Mesothelial cell of epicardium (in vitro differentiated cells): Measurements from ENCODE around the gene HADH. TPM values are rescaled to one million over a fixed set of nuclear protein-coding genes. Genes with fewer than 3 reads are reported as not detected.
A peak's percentile ranks its signal among the peaks of the same experiment; 100 is the strongest.

ENCODE experiments used
- DNase-seq, 2 experiments: peaks; one replicate each; pipeline ENCODE4 v3.0.0; 2021; ENCODE audit warnings: low spot score in 2 of 2; ENCODE audit not compliant: unreplicated experiment in 2 of 2
- H3K27ac Mint-ChIP-seq: 2 replicates; pipeline ENCODE4 v1.8.0; 2021; ENCODE audit warnings: mixed read lengths
- H3K27me3 Mint-ChIP-seq: 2 replicates; pipeline ENCODE4 v1.8.0; 2021; ENCODE audit warnings: low read depth, mixed read lengths
- H3K36me3 Mint-ChIP-seq: 2 replicates; pipeline ENCODE4 v1.8.0; 2021; ENCODE audit warnings: mixed read lengths
- H3K4me1 Mint-ChIP-seq: 2 replicates; pipeline ENCODE4 v1.8.0; 2021; ENCODE audit warnings: mixed read lengths
- H3K4me3 Mint-ChIP-seq: 2 replicates; pipeline ENCODE4 v1.8.0; 2021; ENCODE audit warnings: mild to moderate bottlenecking, moderate library complexity, mixed read lengths
- H3K9me3 Mint-ChIP-seq: 2 replicates; pipeline ENCODE4 v1.8.0; 2021; ENCODE audit warnings: mixed read lengths
- CTCF ChIP-seq: fragments of 200-600 bp; sonication (generic); IDR thresholded peaks from one replicate; pipeline ENCODE4 v1.5.0; 2021; ENCODE audit warnings: antibody characterized with exemption; ENCODE audit not compliant: unreplicated experiment
- total RNA-seq: library from RNA; stranded (reverse); gene quantifications from 3 replicates; pipeline ENCODE4 v1.2.1, GENCODE V29; 2021

Gene HADH
- total RNA-seq, 1 donor from 2014 or later, result 51.9 TPM

- peak overlapping the region; percentile 21 for H3K27ac Mint-ChIP-seq
- H3K4me1 Mint-ChIP-seq, result no peaks in the 10 kb centered on the region
- H3K36me3 Mint-ChIP-seq, result peaks cover 38% of the 10 kb centered on the region
- H3K27me3 Mint-ChIP-seq, result no peaks in the 10 kb centered on the region
- no peak for DNase-seq
- no peak for TF ChIP-seq CTCF
- H3K9me3 Mint-ChIP-seq, result no peaks in the 10 kb centered on the region
- no peak overlapping the region for H3K4me3 Mint-ChIP-seq
These were observed 91.1 kb downstream of the HADH start for GRCh38 chr4:108080747-108081146.

GRCh38 chr4:108081256-108081655 is 91.6 kb downstream of the HADH start:
- Mint-ChIP-seq H3K4me3 (no peak overlapping the region), H3K27ac (no peak overlapping the region), H3K27me3 (no peaks in the 10 kb centered on the region), H3K36me3 (peaks cover 38% of the 10 kb centered on the region), H3K4me1 (no peaks in the 10 kb centered on the region), H3K9me3 (no peaks in the 10 kb centered on the region)
- DNase-seq, result no peak
- TF ChIP-seq CTCF, result no peak

Other genes with a start within 250 kb of the HADH start
- 7.5 to 9.8 TPM (median 9.2 TPM) in 3 replicates for gene SGMS2, start 165.0 kb upstream of the HADH start, total RNA-seq
- gene CYP2U1, start 58.3 kb upstream of the HADH start, total RNA-seq, result 6.6 to 7.7 TPM (median 7.0 TPM) in 3 replicates
- 72.4 to 76.8 TPM (median 76.6 TPM) in 3 replicates for gene LEF1, start 179.0 kb downstream of the HADH start, total RNA-seq